ENCODE measurements around the gene FAR1.

FAR1 gene

GRCh38 chr11:13702071-13702470, 33.6 kb downstream of the FAR1 start:
- in situ Hi-C loops (cut with HindIII; ENCODE audit: low sequenced_read_pairs), result no loop called here

- in situ Hi-C loops (cut with HindIII; ENCODE audit: low sequenced_read_pairs), result no loop called here
Observed at GRCh38 chr11:13705710-13706109, 37.2 kb downstream of the FAR1 start.

- in situ Hi-C loops (cut with HindIII; ENCODE audit: low sequenced_read_pairs), result no loop called here
Observed at GRCh38 chr11:13713982-13714381, 45.5 kb downstream of the FAR1 start.

- in situ Hi-C loops (cut with HindIII; ENCODE audit: low sequenced_read_pairs), result no loop called here
Observed at GRCh38 chr11:13717331-13717730, 48.9 kb downstream of the FAR1 start.

GRCh38 chr11:13718394-13718793, 49.9 kb downstream of the FAR1 start:
- in situ Hi-C loops (cut with HindIII; ENCODE audit: low sequenced_read_pairs), result no loop called here

- in situ Hi-C loops (cut with HindIII; ENCODE audit: low sequenced_read_pairs), result no loop called here
Observed at GRCh38 chr11:13720940-13721339, 52.5 kb downstream of the FAR1 start.

GRCh38 chr11:13721760-13722159, 53.3 kb downstream of the FAR1 start:
- in situ Hi-C loops (cut with HindIII; ENCODE audit: low sequenced_read_pairs), result no loop called here

GRCh38 chr11:13726456-13726855, 58.0 kb downstream of the FAR1 start:
- in situ Hi-C loops (cut with HindIII; ENCODE audit: low sequenced_read_pairs), result no loop called here

- in situ Hi-C loops (cut with HindIII; ENCODE audit: low sequenced_read_pairs), result no loop called here
Observed at GRCh38 chr11:13728076-13728475, 59.6 kb downstream of the FAR1 start.

GRCh38 chr11:13734530-13734929, 66.1 kb downstream of the FAR1 start:
- in situ Hi-C loops (cut with HindIII; ENCODE audit: low sequenced_read_pairs), result no loop called here

GRCh38 chr11:13745165-13745564, 76.7 kb downstream of the FAR1 start:
- in situ Hi-C loops (cut with HindIII; ENCODE audit: low sequenced_read_pairs), result no loop called here

GRCh38 chr11:13753316-13753715, 84.8 kb downstream of the FAR1 start:
- in situ Hi-C loops (cut with HindIII; ENCODE audit: low sequenced_read_pairs), result loop anchor here (25.0 kb wide), 1 partner anchor 484 kb away; no protein-coding TSS in a partner anchor

- in situ Hi-C loops (cut with HindIII; ENCODE audit: low sequenced_read_pairs), result loop anchor here (25.0 kb wide), 1 partner anchor 478 kb away; no protein-coding TSS in a partner anchor
Observed at GRCh38 chr11:13759050-13759449, 90.6 kb downstream of the FAR1 start.

- in situ Hi-C loops (cut with HindIII; ENCODE audit: low sequenced_read_pairs), result loop anchor here (25.0 kb wide), 1 partner anchor 477 kb away; no protein-coding TSS in a partner anchor
Observed at GRCh38 chr11:13760115-13760514, 91.6 kb downstream of the FAR1 start.

GRCh38 chr11:13761250-13761649, 92.8 kb downstream of the FAR1 start:
- in situ Hi-C loops (cut with HindIII; ENCODE audit: low sequenced_read_pairs), result loop anchor here (25.0 kb wide), 1 partner anchor 476 kb away; no protein-coding TSS in a partner anchor

GRCh38 chr11:13761716-13762115, 93.2 kb downstream of the FAR1 start:
- in situ Hi-C loops (cut with HindIII; ENCODE audit: low sequenced_read_pairs), result loop anchor here (25.0 kb wide), 1 partner anchor 476 kb away; no protein-coding TSS in a partner anchor

- in situ Hi-C loops (cut with HindIII; ENCODE audit: low sequenced_read_pairs), result loop anchor here (25.0 kb wide), 1 partner anchor 475 kb away; no protein-coding TSS in a partner anchor
Observed at GRCh38 chr11:13762718-13763117, 94.2 kb downstream of the FAR1 start.

GRCh38 chr11:13763341-13763740, 94.9 kb downstream of the FAR1 start:
- in situ Hi-C loops (cut with HindIII; ENCODE audit: low sequenced_read_pairs), result loop anchor here (25.0 kb wide), 1 partner anchor 474 kb away; no protein-coding TSS in a partner anchor

GRCh38 chr11:13765886-13766285, 97.4 kb downstream of the FAR1 start:
- in situ Hi-C loops (cut with HindIII; ENCODE audit: low sequenced_read_pairs), result loop anchor here (25.0 kb wide), 1 partner anchor 471 kb away; no protein-coding TSS in a partner anchor

- in situ Hi-C loops (cut with HindIII; ENCODE audit: low sequenced_read_pairs), result loop anchor here (25.0 kb wide), 1 partner anchor 470 kb away; no protein-coding TSS in a partner anchor
Observed at GRCh38 chr11:13767471-13767870, 99.0 kb downstream of the FAR1 start.

GRCh38 chr11:13769188-13769587, 100.7 kb downstream of the FAR1 start:
- in situ Hi-C loops (cut with HindIII; ENCODE audit: low sequenced_read_pairs), result loop anchor here (25.0 kb wide), 1 partner anchor 468 kb away; no protein-coding TSS in a partner anchor

- in situ Hi-C loops (cut with HindIII; ENCODE audit: low sequenced_read_pairs), result loop anchor here (25.0 kb wide), 1 partner anchor 466 kb away; no protein-coding TSS in a partner anchor
Observed at GRCh38 chr11:13771151-13771550, 102.7 kb downstream of the FAR1 start.
